ENCODE data around the gene TMEM200A. TPM values are rescaled to one million over a fixed set of nuclear protein-coding genes. Genes with fewer than 3 reads are reported as not detected.

Gene TMEM200A
- total and polyA plus RNA-seq, 2 of the 8 experiments (the other 6 are each of a cell fraction or from before 2014, with no cell fraction given), result 6.2 to 13.9 TPM

DNA sequence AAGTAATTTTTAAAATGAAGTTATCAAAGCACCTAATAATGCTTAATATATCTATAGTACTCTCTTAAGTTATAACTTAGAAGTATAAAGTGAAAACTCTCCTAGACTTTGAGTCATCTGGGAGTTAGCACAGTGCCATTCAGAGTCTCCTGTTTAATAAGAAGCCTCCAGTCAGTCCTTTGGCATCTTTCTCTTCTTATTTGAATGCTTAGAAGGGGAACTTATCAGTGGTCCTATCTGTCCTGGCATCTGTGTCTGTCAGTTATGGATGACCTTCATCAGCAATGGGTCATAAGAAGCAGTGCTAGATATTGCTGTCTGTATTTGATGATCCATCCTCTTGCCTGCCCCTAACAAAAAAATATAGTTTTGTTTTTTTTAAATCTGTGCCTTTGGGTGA lies 15.2 kb downstream of the TMEM200A start:
- Histone ChIP-seq H3K4me3 (ENCODE audit: extremely low read depth in 1 of 4, insufficient read depth in 2 of 4, low read depth in 3 of 4, low read length in 4 of 4) (no peak overlapping the region), H3K4me1 (replicated peaks in 1 of 4; ENCODE audit: control insufficient read depth in 3 of 4, insufficient read depth in 4 of 4, low read length in 3 of 4) (peaks cover 0 to 10% (median 0%) of the 10 kb centered on the region in 4 experiments; a peak in 1 of 7 replicates), H3K18ac (ENCODE audit: extremely low read depth, low read length) (no peak overlapping the region), H4K20me1 (replicated peaks in 1 of 2; ENCODE audit: control insufficient read depth in 1 of 2, insufficient read depth in 2 of 2, low read length in 2 of 2) (peaks cover 0 to 4% of the 10 kb centered on the region in 2 experiments), H2AFZ (ENCODE audit: low read length) (no peak overlapping the region), H3K9ac (replicated peaks in 1 of 4; ENCODE audit: extremely low read depth in 1 of 4, low read depth in 3 of 4, low read length in 3 of 4) (no peak overlapping the region), H4K8ac (ENCODE audit: extremely low read depth, insufficient read depth, low read length) (no peak overlapping the region), H3K4ac (replicated peaks; ENCODE audit: insufficient read length, low read depth, low read length) (no peak overlapping the region), H2AK5ac (ENCODE audit: low read depth, low read length) (no peak overlapping the region), H2BK20ac (ENCODE audit: low read length) (no peak overlapping the region), H4K91ac (replicated peaks; ENCODE audit: insufficient read length, low read length) (no peak overlapping the region), H2BK5ac (ENCODE audit: low read depth, low read length) (no peak overlapping the region), H2BK120ac (replicated peaks; ENCODE audit: low read depth, low read length) (no peak overlapping the region), H3K79me1 (ENCODE audit: low read depth, low read length) (no peaks in the 10 kb centered on the region; the same call in 1 of the 2 replicates), H3K27ac (ENCODE audit: low read depth, low read length) (no peak overlapping the region), H3K23me2 (ENCODE audit: low read depth, low read length) (no peaks in the 10 kb centered on the region), H3K36me3 (ENCODE audit: control insufficient read depth in 2 of 4, insufficient read depth in 4 of 4, low read length in 3 of 4) (no peaks in the 10 kb centered on the region), H3K4me2 (ENCODE audit: insufficient read depth in 1 of 2, low read depth in 2 of 2, low read length in 2 of 2) (no peak overlapping the region), H3K79me2 (ENCODE audit: control insufficient read depth in 1 of 2, insufficient read depth in 2 of 2, low read length in 2 of 2) (no peaks in the 10 kb centered on the region; a peak in 2 of 4 replicates), H3K9me3 (ENCODE audit: insufficient read depth in 2 of 2, low read depth in 1 of 2, low read length in 1 of 2) (no peaks in the 10 kb centered on the region), H3K23ac (ENCODE audit: insufficient read length) (no peak overlapping the region), H3K56ac (replicated peaks; ENCODE audit: insufficient read length, low read depth, low read length) (no peak overlapping the region), H3K27me3 (replicated peaks in 1 of 4; ENCODE audit: control insufficient read depth in 3 of 4, extremely low read depth in 1 of 4, insufficient read depth in 3 of 4, low read length in 3 of 4) (no peaks in the 10 kb centered on the region), H2BK12ac (ENCODE audit: low read depth, low read length) (no peak overlapping the region), H2BK15ac (ENCODE audit: low read length) (0 out of 2 replicates have a peak overlapping the region, but pooled peaks have one; percentile 33), H3K14ac (ENCODE audit: insufficient read length) (no peak overlapping the region), H4K5ac (ENCODE audit: insufficient read length, low read depth, low read length) (no peak overlapping the region)
- CTCF ChIA-PET (ENCODE audit: partially characterized antibody), result interaction anchor here (0.6 to 1.7 kb wide), 5 partner anchors 8 to 394 kb away, joined by 3 to 4 read pairs (median 3); no protein-coding TSS in a partner anchor
- DNase-seq (ENCODE audit: low read depth in 1 of 2, low spot score in 2 of 2), result no peak
- POLR2A ChIA-PET (ENCODE audit: partially characterized antibody), result interaction anchor here (1.4 kb wide), 1 partner anchor 8 kb away, joined by 4 read pairs; no protein-coding TSS in a partner anchor
- TF ChIP-seq RBBP5 (IDR thresholded peaks at IDR 0.05; ENCODE audit: borderline replicate concordance, low read depth, low read length), result no peak
- TF ChIP-seq, protein P1, sequence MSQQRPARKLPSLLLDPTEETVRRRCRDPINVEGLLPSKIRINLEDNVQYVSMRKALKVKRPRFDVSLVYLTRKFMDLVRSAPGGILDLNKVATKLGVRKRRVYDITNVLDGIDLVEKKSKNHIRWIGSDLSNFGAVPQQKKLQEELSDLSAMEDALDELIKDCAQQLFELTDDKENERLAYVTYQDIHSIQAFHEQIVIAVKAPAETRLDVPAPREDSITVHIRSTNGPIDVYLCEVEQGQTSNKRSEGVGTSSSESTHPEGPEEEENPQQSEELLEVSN (IDR thresholded peaks at IDR 0.05), result no peak
- TF ChIP-seq POU5F1 (IDR thresholded peaks at IDR 0.05; ENCODE audit: low read depth, low read length), result no peak
- TF ChIP-seq SRF (IDR thresholded peaks at IDR 0.05; ENCODE audit: low read depth, low read length), result no peak
- TF ChIP-seq JUN (IDR thresholded peaks at IDR 0.05; ENCODE audit: low read depth, low read length), result no peak
- TF ChIP-seq POLR2AphosphoS5 (IDR thresholded peaks at IDR 0.05; ENCODE audit: low read depth, low read length), result no peak
- no peak for TF ChIP-seq TAF1 (IDR thresholded peaks at IDR 0.05; ENCODE audit: low read depth, low read length)
- no peak for FAIRE-seq
